Measurements from ENCODE around the gene CDH8.
"Not testable (repeated sequence)": the region's sequence is repeated elsewhere in the genome, so short reads cannot be mapped to it uniquely, and the experiment has no call there.

The CDH8 gene

DNA sequence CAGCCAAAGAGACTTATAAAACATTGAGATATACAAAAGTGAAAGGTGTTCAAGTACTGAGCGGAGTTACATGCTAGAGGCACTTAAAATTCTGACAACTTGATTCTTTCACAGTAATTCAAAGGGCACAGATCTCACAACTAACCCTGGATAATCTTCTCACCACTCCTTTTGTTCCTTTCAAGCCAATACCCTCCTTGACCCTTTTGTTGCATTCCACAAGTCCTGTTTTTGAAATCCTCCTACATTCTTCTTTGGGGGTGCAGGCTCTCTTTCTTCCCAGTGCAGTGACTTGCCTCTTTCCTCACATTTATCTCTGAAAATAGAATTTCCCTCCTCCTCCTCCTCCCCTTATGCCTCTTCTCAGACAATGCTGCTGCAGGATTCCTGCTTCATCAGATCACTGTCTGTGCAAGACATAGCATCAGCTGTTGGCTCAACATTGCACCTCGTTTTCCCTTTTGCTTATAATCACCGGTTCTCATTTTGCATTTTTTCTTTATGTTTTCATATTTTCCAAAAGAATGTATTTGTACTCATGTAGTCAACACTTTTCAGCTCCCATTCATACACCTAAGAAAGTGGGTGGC, 199.3 kb downstream of the CDH8 start:
- DNase-seq = no peak

DNA sequence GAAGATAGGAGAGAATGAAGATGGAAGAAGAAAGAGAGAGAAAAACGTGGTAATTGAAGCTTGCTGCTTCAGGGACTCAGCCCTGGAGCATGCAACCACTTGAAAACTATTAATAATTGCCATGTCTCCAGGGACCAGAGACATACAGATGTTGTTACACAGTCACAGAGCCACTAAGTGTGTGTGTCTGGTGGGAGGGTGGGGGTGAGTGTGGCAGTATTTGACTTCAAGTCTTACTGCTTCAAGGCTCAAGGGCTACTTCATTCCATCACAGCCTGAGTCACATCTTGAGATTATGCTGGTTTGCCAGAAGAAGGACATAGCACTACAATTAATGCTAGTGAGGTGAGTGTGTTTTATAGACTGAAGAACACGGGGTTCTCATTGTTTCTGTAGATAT, 202.2 kb downstream of the CDH8 start:
- no peak for DNase-seq

DNA sequence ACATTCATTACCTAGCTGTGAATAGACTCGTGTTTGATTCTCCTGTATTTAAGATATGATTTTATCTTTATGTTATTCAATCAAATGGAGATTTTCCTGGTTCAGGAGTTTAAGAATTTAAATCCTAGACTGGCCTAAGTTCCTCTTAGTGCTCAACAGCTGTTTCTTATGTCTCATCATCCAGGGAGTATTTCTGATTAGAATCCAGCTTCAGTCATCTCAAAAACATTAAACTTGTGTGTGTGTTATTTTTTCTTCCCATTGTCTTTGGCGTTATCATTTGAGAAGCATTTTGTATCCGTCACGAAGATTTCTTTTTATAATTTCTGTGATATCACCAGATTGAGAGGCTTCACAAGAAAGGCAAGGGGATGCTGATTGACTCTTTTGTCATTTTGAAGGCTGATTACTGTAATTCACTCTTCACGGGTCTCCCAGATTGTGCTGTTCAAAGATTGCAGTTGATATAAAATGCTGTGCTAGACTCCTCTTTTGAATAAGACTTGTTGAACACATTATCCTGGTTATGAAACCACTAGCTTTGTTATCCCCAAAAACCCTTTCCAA, 204.8 kb downstream of the CDH8 start:
- DNase-seq = no peak

DNA sequence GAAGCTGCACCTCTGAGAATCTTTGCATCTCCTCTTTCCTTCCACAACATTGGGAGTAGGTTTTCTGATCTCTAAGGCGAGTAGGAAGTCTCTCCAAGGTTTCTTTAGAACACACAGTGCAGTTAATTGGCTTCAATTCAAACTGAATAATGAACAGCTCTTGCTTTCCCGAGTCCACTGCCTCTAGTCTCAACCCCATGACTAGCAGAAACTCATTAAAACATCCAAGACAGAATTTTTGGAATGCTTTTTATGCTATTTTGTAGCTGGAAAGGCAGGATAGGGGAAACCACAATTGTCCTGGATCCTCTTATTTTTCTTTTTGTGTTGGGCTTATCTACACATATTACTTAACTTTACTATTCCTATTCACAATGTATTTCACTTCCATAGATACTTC, 206.6 kb downstream of the CDH8 start:
- DNase-seq = no peak

DNA sequence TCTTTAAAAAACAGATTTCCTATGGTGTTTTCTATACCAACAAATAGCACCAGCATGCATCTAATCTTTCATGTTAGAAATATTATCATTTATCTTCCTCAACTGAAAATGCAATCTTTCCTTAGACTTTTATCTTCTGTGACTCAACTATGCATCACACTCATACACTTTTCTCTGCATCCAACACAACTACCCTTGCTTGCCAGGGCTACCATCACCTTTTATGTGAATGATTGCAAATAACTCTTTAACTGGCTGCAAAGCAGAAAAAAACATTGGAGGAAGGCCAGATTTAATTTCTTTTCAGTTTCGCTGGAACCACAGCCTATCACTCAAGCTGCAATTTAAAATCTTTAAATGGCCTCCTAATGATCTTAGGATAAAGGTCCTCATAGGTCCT, 212.9 kb downstream of the CDH8 start:
- DNase-seq = no peak

DNA sequence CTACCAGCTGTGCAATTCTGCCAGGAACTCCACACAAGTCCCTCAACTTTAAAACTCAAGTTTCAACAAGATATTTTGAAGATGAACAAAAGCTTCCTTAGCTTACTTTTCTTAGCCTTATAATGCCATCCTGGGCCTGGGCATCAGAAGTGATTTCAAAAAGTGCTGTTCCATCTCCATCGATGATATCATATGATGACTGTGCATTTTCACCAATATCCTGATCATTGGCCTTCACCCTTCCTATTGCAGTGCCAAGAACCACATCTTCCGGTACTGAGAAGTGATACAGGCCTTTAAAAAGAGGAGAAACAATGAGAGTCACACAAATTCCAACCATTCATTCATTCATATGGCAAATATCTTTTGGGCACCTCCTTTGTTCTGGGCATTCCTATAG, 215.4 kb downstream of the CDH8 start:
- no peak for DNase-seq

DNA sequence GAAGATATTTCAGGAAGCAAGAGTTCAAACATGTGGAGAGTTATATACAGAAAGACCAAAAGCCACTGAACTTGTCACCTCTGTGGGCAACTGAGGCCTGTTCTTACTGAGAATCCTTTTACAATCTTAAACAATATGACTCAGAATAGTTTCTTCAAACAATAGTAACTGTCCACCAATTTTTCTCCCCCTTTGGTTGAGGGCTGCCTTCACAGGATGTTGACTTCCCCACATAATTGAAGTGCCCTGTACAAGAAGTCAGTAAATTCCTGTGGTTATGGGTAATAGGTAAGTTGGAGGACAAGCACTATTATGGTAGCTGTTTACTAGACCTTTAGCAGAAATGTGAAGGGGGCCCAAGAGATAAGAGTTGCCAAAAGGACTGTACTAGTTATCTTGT, 215.8 kb downstream of the CDH8 start:
- no peak for DNase-seq

DNA sequence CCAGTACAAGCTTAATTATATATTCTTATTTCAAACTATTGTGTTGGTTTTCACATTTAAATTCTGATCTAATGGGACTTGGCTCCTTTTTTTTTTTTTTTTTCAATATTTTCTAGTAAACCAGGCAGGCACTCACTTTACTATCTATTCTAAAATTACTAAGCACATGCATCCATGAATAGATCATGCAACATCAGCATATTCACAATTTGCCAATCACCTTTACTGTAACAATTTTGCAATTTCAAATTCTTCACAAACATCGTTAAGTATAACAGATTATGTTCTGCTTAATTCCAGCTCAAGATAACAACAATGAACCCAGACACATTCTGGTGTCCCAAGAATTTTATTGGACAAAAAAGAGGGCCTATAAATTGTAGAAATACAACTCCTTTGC, 217.4 kb downstream of the CDH8 start:
- no peak for DNase-seq

DNA sequence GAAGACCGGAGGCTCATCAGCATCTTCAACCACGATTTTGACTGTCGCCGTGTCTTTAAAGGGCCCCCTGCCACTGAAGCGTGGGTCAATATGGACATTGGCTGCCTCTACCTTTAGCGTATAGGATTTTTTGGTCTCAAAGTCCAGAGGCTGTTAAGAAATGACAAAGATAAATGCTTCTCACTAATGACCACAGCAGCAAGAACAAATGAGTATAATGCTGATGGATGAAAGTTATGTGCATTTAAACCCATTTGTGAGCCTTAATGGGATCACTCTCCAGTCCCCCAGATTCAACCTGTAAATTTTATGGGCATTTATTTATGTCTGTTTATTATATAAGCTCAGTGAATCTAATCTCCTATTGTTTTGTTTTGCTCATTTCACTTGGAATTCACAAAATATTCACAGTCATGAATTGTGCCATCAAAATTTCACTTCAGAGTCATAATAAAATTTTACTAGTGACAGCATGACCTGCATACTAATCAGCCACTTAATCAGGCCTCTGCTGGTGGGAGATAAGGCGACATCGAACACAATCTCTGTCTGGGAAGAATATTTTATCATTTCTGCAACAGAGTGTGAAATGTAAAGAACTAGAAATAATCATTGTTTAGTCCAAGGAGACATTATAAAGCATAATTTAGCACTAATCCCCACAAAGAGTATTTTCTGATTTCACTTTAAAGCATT, 218.5 kb downstream of the CDH8 start:
- no peak for DNase-seq

DNA sequence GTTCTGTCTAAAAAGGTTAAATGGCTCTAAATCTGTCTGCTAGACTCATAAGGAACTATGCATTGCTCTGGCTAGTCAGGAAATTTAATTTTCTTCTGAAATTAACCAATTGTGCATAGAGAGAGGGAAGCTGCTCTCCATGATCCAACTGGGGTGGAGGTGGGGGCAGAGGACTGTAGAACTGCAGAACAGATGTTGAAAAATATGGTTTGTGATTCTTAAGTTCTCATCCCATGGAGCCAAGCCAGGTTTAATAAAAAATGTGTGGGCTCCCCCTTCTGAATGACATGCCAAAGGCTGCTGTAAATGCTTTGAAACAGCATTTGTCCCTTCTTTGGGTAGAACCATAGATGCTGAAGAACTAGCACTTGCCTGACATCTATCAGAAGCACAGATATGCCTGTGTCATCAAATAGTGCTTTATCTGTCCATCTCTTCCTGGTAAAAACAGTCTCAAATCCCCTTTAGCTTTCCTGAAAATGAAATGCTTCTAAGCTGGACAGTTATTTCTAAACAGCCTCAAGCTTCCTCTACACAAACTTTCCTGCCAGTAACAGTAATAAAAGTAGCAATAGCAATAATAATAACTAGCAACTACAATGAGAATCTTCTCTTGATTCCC, 221.4 kb downstream of the CDH8 start:
- no peak for DNase-seq

DNA sequence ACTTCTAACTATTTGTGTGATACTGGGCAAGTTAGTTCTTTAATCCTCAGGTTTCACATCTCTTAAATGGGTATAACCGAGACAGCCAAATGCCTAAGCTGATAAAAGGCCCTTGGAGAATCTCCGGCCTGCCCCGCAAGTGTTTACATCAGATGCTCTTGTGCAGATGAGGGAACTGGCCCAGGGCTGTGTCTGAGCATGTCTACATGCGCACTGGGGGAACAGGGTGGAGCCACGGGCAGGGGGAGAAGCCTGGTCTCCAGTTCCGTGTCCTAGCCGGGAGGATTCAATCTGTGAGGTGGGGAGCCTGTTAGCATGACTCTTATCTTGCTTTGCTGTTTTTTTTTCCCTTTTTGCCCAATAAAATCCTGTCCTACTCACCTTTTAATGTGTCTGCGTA, 222.9 kb downstream of the CDH8 start:
- no peak for DNase-seq

DNA sequence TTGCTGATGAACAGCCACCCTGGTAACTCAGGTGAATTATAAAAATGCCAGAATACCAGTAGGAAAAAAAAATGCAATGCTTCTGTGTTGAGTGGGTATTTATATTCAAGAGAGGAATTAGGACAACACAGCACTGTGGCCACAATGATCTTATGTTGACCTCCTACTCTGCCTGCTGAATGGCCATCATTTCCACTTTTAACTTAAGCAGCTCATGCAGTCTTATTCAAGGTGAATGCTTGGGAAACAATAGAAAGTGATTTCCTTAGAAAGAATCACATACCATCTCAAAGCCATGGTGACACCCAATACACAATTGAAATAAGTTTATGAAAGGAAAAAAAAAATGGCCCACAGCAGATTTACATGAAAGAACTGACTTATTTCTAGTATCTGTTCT, 224.0 kb downstream of the CDH8 start:
- DNase-seq = no peak

DNA sequence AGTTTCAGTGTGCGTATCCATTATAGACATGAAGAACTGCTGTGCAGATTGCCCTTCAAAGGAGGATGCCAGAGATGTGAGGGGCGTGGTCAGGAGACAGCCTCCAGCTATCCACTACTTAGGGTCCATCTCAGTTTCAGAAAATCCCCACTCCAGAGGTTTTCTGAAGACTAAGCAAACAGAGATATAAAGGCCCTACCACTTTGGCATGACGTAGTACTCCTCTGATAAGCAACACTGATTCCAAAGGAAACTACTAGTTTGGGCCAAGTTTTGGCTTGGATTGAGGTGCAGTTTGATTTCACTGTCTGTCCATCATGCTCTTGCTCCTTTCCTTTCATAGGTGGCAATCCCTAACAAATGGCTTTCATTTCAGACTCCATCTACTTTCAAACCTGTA, 228.7 kb downstream of the CDH8 start:
- no peak for DNase-seq

DNA sequence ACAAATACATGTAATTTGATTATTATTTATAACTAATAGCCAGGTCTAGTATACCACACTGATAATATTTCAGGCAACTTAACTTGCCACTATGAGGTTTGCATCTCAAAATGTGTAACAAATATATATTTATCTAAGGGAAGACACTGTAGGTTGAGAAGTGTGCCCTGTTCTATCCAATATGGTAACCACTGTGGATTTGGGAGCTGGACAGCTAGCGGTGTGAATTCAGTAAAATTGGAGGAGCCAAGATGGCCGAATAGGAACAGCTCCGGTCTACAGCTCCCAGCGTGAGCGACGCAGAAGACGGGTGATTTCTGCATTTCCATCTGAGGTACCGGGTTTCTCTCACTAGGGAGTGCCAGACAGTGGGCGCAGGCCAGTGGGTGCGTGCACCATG, 235.0 kb downstream of the CDH8 start:
- DNase-seq = not testable (repeated sequence)

DNA sequence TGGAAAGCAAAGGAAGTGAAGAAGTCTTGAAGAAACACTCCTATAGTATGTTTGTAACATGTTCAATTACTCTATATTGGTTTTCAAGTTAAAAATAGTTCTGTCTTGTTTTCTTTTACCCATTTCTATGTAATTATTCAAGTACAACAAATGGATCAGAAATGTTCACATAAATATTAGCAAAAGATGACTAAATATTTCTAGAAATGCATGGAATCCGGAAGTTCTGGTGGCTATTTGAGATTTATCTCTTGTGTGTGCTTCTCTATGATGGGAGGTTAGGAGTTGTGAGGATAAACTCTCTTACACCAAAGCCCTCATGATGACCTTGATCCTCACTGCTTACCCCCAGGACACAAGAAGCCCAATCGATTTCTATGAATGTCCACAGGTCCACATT, 237.5 kb downstream of the CDH8 start:
- no peak for DNase-seq

DNA sequence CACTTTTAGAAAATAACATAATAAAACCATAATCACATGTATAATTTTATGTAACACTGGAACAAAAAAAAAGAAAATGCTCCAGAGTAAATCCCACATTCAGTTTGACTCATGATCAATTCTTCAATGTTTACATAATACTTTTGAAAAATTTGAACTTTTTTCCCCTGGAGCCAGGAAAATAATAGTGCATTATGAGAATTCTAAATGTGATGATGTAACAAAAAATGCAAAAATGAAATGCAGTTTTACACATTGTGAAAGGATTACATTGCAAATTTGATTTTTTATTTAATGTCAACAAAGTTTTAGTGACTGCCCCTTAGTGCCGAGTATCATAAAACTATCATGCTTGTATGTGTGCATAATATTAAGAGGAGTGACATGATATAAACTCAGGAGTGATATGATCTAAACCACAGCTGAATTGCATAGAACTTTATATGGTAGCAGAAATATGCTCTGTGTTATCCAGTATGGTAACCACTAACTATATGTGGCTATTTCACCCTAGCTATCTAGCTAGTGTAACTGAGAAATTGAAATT, 238.2 kb downstream of the CDH8 start:
- no peak for DNase-seq

DNA sequence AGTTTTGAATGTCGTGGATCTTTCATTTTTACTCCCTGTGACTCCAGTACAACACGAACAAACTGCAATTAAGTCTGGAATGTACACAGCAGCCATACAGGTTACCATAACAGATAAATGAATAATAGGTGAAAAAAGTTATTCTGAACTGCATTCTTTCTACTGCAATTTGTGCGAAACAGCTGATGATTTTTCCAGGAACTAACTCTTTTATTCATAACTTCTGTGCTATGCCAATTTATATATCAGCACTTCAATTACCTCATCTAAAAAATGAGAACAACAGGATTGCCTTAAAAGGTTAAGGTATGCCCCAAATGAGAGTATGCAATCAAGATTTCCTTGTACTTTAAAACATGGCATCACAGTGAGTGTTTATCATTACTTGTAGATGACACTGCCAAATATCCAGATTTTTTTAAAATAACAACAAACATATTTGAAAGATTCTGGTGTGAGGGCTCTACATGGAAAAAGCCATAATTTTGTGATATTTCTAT, 238.9 kb downstream of the CDH8 start:
- no peak for DNase-seq

DNA sequence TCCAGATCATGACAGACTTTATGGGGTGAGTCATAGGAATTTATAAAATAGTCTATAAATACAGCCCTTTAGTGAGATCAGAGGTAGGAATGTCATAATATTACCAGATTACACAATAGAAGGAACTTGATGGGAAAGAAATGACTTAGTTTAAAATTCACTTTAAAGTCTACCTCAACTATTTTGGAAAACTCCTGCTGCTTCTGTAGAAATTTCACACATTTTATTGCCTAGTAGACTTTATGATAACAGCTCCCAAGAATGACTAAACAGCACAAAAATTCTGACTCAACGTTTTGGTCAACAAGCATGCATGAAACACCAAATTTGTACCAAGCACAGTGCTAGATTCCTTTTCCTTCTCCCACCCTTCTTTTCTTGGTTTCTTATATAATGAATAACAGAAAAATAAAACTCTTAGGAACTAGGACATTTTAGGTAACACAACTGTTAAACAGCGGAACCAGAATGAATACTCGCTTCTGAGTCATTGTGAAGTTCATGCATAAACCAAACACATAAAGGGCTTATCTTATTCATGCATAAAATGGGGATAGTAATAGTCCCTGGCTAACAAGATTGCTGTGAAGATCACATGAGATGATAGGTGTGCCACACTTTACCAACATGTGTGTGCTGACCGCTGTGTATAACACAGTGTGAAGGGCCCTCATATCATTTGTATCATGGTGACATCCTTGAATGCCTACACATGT, 243.9 kb downstream of the CDH8 start:
- no peak for DNase-seq

DNA sequence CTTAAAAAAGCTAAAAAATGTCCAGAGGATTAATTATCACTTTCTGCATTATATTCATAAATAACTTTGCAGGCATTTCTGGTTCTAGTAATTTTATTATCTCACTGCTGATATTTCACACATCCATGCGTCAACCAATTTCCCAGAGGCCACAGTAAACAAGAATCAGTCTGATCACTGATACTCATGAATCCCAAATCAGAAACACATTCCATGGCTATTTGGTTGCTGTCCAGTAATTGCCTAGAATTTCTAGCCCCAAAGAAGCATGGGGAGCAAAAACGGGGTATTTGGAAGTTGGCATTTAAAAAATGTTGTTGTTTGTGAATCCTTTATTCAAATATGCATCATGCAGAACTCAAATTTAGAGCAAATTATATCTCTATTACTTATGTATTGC, 244.8 kb downstream of the CDH8 start:
- no peak for DNase-seq

DNA sequence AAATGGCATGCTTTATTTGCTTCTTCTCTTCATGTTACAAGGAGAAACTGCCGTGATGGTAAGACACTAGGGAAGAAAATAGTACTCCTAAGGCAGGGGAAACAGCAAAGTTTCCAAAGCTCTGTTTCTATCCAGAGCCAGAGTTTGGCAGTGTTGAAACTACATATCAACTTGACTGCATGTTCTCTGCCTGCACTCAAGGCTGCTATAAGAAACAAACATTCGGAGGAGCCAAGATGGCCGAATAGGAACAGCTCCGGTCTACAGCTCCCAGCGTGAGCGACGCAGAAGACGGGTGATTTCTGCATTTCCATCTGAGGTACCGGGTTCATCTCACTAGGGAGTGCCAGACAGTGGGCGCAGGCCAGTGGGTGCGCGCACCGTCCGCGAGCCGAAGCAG, 254.4 kb downstream of the CDH8 start:
- not testable (repeated sequence) for DNase-seq

DNA sequence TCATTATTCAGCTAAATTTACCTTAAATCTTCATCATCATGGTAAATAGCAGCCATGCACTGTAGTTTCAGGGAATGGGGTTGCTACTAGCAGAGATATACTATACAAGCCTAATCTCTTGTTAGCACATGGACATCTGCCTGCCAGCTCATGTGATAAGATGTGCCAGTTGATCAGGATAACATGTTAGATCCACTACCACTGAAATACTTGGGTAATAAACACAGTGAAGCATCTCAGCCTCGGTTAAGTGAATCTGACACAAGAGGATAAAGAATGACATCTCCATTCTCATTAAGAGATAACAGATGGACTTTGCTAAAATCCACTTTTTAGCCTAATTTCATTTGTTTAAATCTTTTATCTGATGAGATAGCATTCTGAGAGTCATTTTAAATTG, 256.1 kb downstream of the CDH8 start:
- no peak for DNase-seq

DNA sequence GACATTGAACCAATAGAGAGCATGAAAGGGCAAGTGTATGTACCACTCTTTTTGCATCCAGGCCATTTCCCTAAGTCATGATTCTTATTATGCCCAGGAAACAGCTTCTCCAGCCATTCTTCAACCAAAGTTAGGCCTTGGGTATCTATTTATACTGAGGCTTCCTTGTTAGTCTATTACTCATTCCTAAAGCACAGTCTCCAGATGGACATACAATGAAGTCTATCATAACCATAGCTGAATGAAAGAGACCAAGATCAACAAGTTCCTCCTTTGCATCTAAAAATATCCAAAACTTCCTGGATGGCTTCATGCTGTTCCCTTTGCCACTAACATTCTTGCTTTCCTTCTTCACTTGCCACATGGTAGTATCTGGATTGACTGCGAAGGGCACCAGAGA, 265.9 kb downstream of the CDH8 start:
- DNase-seq = no peak

DNA sequence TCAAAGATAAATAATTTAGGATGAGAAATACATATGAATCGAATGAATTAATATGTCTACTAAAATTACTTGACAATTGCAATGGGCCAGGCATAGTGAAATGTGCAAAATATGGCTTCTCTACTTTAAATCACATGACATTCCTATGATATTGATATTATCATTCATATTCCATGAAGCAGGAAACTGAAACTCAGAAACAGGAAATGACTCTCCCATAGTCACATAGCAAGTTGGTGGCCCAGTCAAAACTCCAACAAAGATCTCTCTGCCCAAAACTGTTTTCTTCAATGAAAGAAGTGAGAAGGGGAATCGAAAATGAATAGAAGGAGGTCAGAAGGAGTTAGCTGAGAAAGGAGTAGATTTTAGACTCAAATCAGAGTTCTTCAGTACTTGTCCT, 272.2 kb downstream of the CDH8 start:
- no peak for DNase-seq
